Activated T-helper 1 cell treated with anti-CD3 and anti-CD28 coated beads, Interleukin-2, amount 50 U/mL, for 16 hours (primary cell): ENCODE data around the gene TPD52L3.
A peak's percentile ranks its signal among the peaks of the same experiment; 100 is the strongest.

Experiments used
- DNase-seq, 2 donors: peaks; one replicate each; pipeline ENCODE4 v3.0.0-alpha.2; 2020; ENCODE audit warnings: low read depth in 1 of 2, low spot score in 1 of 2

Gene TPD52L3

GRCh38 chr9:6328103-6328502, at the start of gene TPD52L3:
TSS of gene TPD52L3 (plus strand) at chr9:6328375. CDS start at chr9:6328596, 221 bp downstream.
- no peak for DNase-seq

DNA sequence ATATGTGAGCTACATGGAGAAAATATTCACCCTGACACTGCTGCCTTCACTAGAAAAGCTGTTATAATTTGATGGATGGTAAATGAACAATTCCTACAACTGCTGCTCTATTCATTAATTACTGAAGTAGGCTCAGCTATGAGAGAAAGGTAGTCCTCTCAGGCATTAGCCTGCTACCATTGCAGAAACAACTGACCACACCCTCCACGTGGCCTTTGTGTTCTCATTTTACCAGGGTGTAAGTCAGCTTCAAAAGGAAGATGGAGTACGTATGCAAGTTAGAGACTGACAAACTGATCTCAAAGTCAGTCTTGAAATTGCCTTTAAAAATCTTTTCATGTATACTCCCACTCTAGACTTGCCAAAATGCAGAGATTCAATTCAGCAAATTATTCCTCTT, 26.3 kb upstream of the TPD52L3 start:
- DNase-seq: no peak

DNA sequence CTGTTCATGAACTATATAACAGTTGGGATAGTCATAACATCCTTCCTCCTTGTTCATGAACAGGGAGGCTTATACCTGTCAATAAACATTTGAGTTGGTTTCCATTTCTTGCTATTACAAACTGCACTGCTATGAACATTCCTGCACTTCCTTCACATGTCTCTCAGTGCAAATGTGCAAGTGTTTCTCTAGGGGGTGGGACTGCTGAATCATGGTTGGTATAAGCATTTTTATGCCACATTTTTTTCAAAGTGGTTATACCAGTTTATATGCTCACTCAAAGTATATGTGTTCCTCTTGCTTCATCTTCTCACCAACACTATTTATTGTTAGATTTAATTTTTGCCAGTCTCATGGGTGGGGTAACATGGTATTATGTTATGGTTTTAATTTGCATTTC, 25.8 kb upstream of the TPD52L3 start:
- no peak for DNase-seq

- DNase-seq: no peak
Measured at GRCh38 chr9:6304232-6304631, 23.9 kb upstream of the TPD52L3 start.

- DNase-seq: no peak
Measured at GRCh38 chr9:6305954-6306563, 22.1 kb upstream of the TPD52L3 start.

- DNase-seq: no peak
Measured at GRCh38 chr9:6307551-6308096, 20.6 kb upstream of the TPD52L3 start.

- DNase-seq: no peak
Measured at GRCh38 chr9:6330958-6331634, 2.9 kb downstream of the TPD52L3 start.

- no peak for DNase-seq
Measured at GRCh38 chr9:6334305-6334704, 6.1 kb downstream of the TPD52L3 start.

DNA sequence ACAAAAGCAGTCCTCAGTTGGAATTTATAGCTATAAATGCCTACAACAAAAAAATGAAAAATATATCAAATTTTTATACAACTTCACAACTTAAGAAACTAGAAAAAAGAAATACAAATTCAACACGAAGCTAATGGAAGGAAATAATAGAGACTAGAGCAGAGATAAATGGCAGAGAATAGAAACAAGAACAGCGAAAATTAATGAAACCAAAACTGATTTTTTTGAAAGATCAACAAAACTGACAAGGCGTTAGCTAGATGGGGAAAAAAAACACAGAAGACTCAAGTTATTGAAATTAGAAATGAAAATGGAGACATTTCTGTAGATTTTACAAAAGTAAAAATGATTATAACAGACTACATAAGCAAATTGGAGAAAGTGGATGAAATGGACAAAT, 20.6 kb downstream of the TPD52L3 start:
- DNase-seq: no peak

DNA sequence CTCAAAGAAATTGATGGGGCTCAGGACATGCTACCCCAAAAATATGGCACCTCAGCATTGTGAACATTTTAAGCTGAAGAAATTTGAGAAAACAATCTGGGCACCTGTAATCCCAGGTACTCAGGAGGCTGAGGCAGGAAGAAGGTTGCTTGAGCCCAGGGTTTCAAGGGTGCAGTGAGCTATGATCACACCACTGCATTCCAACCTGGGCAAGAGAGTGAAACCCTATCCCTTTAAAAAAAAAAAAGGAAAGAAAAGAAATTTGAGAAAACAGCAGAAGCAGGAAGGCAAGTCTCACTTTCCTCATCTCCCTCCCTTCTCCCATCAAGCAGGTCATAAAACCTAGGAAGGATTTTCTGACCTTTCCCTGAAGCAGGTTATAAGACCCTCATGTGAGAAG, 23.6 kb downstream of the TPD52L3 start:
- DNase-seq: no peak

GRCh38 chr9:6354072-6354686, 26.0 kb downstream of the TPD52L3 start:
- peak in 1 of 2 donors; percentile 3 for DNase-seq

- DNase-seq: no peak
Measured at GRCh38 chr9:6355728-6356127, 27.6 kb downstream of the TPD52L3 start.

GRCh38 chr9:6356441-6356840, 28.3 kb downstream of the TPD52L3 start:
- no peak for DNase-seq

GRCh38 chr9:6356904-6357303, 28.7 kb downstream of the TPD52L3 start:
- DNase-seq: no peak

DNA sequence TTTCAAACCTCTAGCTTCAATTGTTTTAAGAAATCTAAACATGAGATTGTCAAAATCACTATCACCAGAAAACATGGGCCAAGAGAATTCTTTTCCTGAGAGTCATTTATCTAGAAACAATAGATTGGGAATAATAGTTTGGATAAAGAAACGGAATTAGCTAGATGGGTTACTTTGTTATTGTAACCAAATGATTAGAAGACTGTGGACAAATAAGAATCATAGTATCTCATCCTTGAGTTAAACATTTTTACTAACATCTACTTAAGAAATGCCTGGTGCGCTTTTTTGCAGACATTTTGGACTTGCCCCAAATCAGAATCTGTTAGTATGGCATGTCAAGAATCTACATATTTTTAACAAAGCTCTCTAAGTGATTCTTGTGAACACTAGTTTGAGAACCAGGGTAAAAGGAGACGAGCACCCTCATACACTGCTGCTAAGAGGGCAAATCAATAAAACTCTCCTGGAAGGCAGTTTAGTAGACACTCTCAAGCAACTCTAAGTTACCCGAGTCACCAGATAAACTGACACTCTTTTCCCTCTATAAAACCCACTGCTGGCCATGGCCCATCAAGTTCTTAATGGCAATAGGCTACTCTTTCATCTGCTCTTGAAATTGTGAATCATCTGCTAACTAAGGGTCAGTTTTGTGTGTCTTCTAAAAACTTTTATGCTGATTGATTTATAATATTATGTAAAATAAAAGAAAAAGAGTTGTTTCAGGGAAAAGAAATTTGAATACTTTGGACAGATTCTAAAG, 39.1 kb downstream of the TPD52L3 start:
- DNase-seq: no peak

- DNase-seq: no peak
Measured at GRCh38 chr9:6368831-6369230, 40.7 kb downstream of the TPD52L3 start.
